Transverse colon (tissue), 3 donors: ENCODE results near the gene LAMA2.

Experiments used
- EP300 ChIP-seq: sonication (generic); formaldehyde crosslinking; IDR thresholded peaks from one replicate; pipeline ENCODE4 v1.6.1; 2017; ENCODE audit warnings: antibody characterized with exemption, low read depth
- POLR2A ChIP-seq: fragments of 450-650 bp; IDR thresholded peaks from one replicate; pipeline ENCODE4 v1.6.1; 2016; ENCODE audit warnings: antibody characterized with exemption, mild to moderate bottlenecking, moderate library complexity
- TF ChIP-seq, protein P1 (sequence below), 5 experiments: fragments of 200-600 bp in 3 of 5; fragments of 450-650 bp in 2 of 5; sonication (generic) in 3 of 5; IDR thresholded peaks; 1 replicate in 2 of 5; 2 replicates in 3 of 5; pipeline ENCODE4 v1.5.1; 2016 to 2017; ENCODE audit warnings: antibody characterized with exemption in 5 of 5, inconsistent platforms in 3 of 5, mild to moderate bottlenecking in 2 of 5, moderate library complexity in 1 of 5

DNA sequence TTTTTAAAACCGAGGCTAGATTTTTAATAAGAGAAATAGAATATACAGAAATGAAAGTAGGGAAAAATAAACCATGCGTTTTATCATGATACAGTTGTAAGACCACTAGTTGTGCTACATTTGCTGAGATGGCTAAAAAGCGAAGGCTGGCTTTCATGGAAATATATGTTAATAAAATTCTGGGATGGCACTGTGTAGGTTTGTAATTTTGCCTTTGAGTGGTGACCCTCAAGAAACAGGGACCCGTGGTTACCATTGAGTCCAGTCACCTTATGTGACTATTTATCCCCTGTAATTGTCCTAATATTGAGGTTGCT, 593.3 kb downstream of the LAMA2 start:
- TF ChIP-seq, protein P1, sequence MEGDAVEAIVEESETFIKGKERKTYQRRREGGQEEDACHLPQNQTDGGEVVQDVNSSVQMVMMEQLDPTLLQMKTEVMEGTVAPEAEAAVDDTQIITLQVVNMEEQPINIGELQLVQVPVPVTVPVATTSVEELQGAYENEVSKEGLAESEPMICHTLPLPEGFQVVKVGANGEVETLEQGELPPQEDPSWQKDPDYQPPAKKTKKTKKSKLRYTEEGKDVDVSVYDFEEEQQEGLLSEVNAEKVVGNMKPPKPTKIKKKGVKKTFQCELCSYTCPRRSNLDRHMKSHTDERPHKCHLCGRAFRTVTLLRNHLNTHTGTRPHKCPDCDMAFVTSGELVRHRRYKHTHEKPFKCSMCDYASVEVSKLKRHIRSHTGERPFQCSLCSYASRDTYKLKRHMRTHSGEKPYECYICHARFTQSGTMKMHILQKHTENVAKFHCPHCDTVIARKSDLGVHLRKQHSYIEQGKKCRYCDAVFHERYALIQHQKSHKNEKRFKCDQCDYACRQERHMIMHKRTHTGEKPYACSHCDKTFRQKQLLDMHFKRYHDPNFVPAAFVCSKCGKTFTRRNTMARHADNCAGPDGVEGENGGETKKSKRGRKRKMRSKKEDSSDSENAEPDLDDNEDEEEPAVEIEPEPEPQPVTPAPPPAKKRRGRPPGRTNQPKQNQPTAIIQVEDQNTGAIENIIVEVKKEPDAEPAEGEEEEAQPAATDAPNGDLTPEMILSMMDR (IDR thresholded peaks at IDR 0.05), result no peak
- TF ChIP-seq EP300 (no peak), POLR2A (no peak)
